ENCODE results near the gene GTPBP10. TPM values are rescaled to one million over a fixed set of nuclear protein-coding genes. Genes with fewer than 3 reads are reported as not detected.

Gene GTPBP10
- total RNA-seq, 4 donors from 2014 or later = 11.2 to 35.2 (median 19.0) TPM

DNA sequence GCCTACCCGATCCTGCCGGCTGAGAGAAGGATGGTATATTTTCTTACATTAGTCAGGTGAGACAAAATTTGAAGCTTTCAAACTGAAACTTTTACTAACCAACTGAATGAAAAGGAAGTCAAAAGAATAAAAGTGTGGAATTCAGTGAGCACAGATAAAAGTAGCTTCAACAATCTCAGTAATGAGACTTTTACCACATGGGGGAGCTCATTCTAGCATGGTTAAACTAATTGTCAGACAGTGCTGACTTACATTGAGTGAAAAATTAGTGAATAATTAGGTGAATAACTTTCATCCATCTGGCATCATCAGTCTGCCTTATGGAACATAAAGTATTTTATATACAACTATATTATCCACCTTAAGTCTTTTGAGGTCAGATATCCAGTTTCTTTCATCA, 33.8 kb upstream of the GTPBP10 start:
- intact Hi-C loops (cut with DNase I; ENCODE audit: low total_unique reads) = no loop called here
- Histone ChIP-seq H3K27me3 (no peaks in the 10 kb centered on the region), H3K27ac (no peak overlapping the region), H3K9me3 (no peaks in the 10 kb centered on the region), H3K4me3 (no peak overlapping the region), H3K36me3 (no peaks in the 10 kb centered on the region), H3K4me1 (no peaks in the 10 kb centered on the region)
- TF ChIP-seq, protein P1, sequence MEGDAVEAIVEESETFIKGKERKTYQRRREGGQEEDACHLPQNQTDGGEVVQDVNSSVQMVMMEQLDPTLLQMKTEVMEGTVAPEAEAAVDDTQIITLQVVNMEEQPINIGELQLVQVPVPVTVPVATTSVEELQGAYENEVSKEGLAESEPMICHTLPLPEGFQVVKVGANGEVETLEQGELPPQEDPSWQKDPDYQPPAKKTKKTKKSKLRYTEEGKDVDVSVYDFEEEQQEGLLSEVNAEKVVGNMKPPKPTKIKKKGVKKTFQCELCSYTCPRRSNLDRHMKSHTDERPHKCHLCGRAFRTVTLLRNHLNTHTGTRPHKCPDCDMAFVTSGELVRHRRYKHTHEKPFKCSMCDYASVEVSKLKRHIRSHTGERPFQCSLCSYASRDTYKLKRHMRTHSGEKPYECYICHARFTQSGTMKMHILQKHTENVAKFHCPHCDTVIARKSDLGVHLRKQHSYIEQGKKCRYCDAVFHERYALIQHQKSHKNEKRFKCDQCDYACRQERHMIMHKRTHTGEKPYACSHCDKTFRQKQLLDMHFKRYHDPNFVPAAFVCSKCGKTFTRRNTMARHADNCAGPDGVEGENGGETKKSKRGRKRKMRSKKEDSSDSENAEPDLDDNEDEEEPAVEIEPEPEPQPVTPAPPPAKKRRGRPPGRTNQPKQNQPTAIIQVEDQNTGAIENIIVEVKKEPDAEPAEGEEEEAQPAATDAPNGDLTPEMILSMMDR (IDR thresholded peaks at IDR 0.05) = no peak
- no peak for TF ChIP-seq POLR2A (IDR thresholded peaks at IDR 0.05)
- no peak for DNase-seq

DNA sequence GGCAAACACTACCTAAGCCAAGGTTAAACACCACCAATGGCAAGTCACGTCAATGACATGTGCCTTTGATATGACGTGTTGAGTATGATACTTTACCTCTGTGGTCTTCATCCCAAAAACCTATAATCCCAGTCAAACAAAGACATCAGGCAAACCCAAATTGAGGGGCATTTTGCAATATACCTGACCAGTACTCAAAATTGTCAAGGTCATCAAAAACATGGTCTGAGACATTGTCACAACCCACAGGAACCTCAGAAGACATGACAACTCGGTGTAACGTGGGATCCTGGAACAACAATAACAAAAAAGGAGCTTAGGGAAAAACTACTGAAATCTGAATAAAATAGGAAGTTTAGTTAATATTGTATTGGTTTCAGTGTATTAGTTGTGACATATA, 32.6 kb upstream of the GTPBP10 start:
- no peaks in the 10 kb centered on the region for H3K36me3 ChIP-seq
- intact Hi-C loops (cut with DNase I; ENCODE audit: low total_unique reads) = no loop called here

DNA sequence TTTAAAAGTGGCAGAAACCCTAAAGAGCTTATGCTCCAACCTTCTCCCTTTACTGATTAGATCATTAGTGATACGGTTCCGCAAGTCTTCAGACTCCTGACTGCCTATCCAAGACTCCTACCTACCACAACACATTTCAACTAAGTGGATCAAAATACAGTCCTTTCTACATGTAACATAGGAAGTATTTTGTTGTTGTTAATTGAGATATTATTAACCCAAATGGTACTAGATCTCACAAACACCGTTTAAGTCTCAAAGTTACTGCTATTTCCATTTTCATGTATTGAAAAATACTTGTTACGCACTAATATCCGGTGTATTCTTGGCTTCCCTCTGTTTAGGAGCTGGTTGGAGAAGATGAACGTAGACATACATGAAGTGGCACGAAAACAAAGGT, 26.5 kb upstream of the GTPBP10 start:
- intact Hi-C loops (cut with DNase I; ENCODE audit: low total_unique reads) = no loop called here
- Histone ChIP-seq H3K27me3 (peaks cover 0 to 36% of the 10 kb centered on the region in 2 donors), H3K27ac (no peak overlapping the region), H3K4me3 (no peak overlapping the region), H3K36me3 (no peaks in the 10 kb centered on the region), H3K4me1 (peaks cover 0 to 4% of the 10 kb centered on the region in 2 donors), H3K9me3 (no peaks in the 10 kb centered on the region)
- TF ChIP-seq POLR2A (IDR thresholded peaks at IDR 0.05) = no peak
- TF ChIP-seq, protein P1 (IDR thresholded peaks at IDR 0.05) = no peak
- no peak for DNase-seq

More for the DNA sequence above, 32.6 kb upstream of the GTPBP10 start:
- TF ChIP-seq, protein P1 (IDR thresholded peaks at IDR 0.05) = no peak
- TF ChIP-seq POLR2A (IDR thresholded peaks at IDR 0.05) = no peak
- no peak for DNase-seq
- no peak overlapping the region for H3K4me3 ChIP-seq
- H3K4me1 ChIP-seq = no peaks in the 10 kb centered on the region
- H3K27ac ChIP-seq = no peak overlapping the region
- peaks cover 0 to 8% of the 10 kb centered on the region in 2 donors for H3K27me3 ChIP-seq
- no peaks in the 10 kb centered on the region for H3K9me3 ChIP-seq

DNA sequence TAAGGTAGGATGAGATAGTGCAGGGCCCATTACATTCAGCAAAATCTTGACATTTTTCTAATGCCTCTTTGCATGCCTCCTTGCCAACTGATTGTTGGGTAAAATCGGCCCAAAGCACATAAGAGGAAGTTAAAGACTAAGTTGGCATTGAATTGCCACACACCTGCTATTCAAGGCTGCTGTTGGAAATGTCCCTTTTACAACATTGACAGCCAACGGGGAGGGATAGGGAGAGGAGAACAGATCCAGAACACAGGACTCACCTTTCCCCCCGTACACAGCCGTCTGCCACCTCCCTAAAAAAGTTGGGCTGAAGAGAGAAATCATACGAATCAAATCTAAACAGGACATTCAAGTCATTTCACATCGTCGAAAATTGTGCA, 26.1 kb upstream of the GTPBP10 start:
- peaks cover 0 to 4% of the 10 kb centered on the region in 2 donors for H3K4me1 ChIP-seq
- no peak overlapping the region for H3K27ac ChIP-seq
- intact Hi-C loops (cut with DNase I; ENCODE audit: low total_unique reads) = no loop called here
- no peaks in the 10 kb centered on the region for H3K36me3 ChIP-seq
- H3K9me3 ChIP-seq = no peaks in the 10 kb centered on the region
- no peak overlapping the region for H3K4me3 ChIP-seq
- no peak for DNase-seq
- H3K27me3 ChIP-seq = peaks cover 0 to 36% of the 10 kb centered on the region in 2 donors
- TF ChIP-seq, protein P1 (IDR thresholded peaks at IDR 0.05) = no peak
- TF ChIP-seq POLR2A (IDR thresholded peaks at IDR 0.05) = no peak

DNA sequence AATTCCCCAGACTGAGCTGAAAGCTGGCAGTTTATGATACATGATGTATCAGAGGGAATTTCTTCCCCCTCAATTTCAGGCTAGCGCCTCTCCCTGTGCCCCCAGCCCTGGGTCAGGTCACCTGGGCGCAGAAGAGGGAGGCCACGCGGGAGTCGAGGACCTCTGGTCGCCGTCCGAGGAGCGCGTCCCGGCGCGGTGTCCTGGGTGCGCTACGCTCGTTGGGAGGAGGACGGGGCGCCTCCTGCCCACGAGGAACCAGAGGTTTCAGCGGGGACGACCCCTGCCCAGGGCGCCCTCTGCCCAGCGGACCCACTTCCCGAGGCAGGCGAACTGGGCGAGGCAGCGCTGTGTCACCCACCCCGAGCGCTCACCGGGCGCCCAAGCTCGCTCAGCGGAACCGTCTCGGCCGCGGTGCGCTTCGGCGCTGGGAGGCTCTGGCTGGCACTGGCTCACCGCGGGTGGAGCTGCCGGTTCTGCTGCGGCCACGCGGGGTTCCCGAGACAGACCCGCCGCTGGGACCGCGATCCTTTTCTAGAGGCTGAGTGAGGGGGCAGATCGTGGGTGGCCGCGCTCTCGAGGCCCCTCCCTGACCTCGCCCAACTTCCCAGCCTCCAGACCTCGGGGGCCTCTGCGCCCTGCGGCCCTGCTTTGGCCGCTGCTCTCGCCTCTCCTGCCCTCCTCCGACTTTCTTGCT, 25.6 kb upstream of the GTPBP10 start, which contains the start of gene FAM237B:
Gene FAM237B, minus strand, starts transcription at position 504 of the 694 bp plus-strand sequence. CDS start 1,556 bp downstream, outside the sequence.
- intact Hi-C loops (cut with DNase I; ENCODE audit: low total_unique reads) = no loop called here
- Histone ChIP-seq H3K27ac (no peak within 1 kb of the TSS), H3K4me1 (peaks cover 0 to 4% of the 10 kb centered on the region in 2 donors), H3K9me3 (no peaks in the 10 kb centered on the region), H3K4me3 (no peak within 1 kb of the TSS), H3K27me3 (peaks cover 0 to 36% of the 10 kb centered on the region in 2 donors), H3K36me3 (no peaks in the 10 kb centered on the region)
- no peak for DNase-seq
- TF ChIP-seq POLR2A (IDR thresholded peaks at IDR 0.05) = no peak
- TF ChIP-seq, protein P1 (IDR thresholded peaks at IDR 0.05) = no peak

Data from uterus (tissue), 4 donors.